Neuronal stem cell (in vitro differentiated cells): ENCODE data around the gene CHST13.

ENCODE experiments used
- DNase-seq: peaks from one replicate; pipeline ENCODE4 v3.0.0-alpha.2; 2013; ENCODE audit warnings: low spot score
- H2AFZ ChIP-seq: one replicate; pipeline ENCODE4 v1.6.1; 2013; ENCODE audit warnings: mild to moderate bottlenecking, low read length, inconsistent platforms
- H2AK5ac ChIP-seq: 2 replicates; pipeline ENCODE4 v1.6.1; 2013; ENCODE audit warnings: low read depth, mild to moderate bottlenecking, inconsistent platforms, low read length, moderate library complexity, mixed read lengths
- H2BK120ac ChIP-seq: 2 replicates; pipeline ENCODE4 v1.6.1; 2013; ENCODE audit warnings: low read depth, mild to moderate bottlenecking, inconsistent platforms, low read length, moderate library complexity, mixed read lengths
- H2BK12ac ChIP-seq: one replicate; pipeline ENCODE4 v1.6.1; 2013; ENCODE audit warnings: low read length, inconsistent platforms
- H2BK15ac ChIP-seq: 2 replicates; pipeline ENCODE4 v1.6.1; 2013; ENCODE audit warnings: mild to moderate bottlenecking, low read length, inconsistent platforms, mixed read lengths
- H2BK5ac ChIP-seq: one replicate; pipeline ENCODE4 v1.6.1; 2013; ENCODE audit warnings: inconsistent platforms, mild to moderate bottlenecking, low read length, moderate library complexity
- H3K14ac ChIP-seq: one replicate; pipeline ENCODE4 v1.6.1; 2013; ENCODE audit warnings: low read length, inconsistent platforms
- H3K18ac ChIP-seq: 2 replicates; pipeline ENCODE4 v1.6.1; 2013; ENCODE audit warnings: low read length, inconsistent platforms
- H3K23ac ChIP-seq: 2 replicates; pipeline ENCODE4 v1.6.1; 2013; ENCODE audit warnings: low read depth, mild to moderate bottlenecking, mixed read lengths, low read length, inconsistent platforms; ENCODE audit not compliant: poor library complexity
- H3K27ac ChIP-seq: replicated peaks from 3 replicates; pipeline ENCODE4 v1.5.1; 2013; ENCODE audit warnings: low read length, inconsistent platforms
- H3K27me3 ChIP-seq, 3 experiments: 2 replicates each; pipeline ENCODE4 v1.6.1; 2013; ENCODE audit warnings: low read length in 3 of 3, mild to moderate bottlenecking in 2 of 3, inconsistent platforms in 1 of 3, low read depth in 1 of 3, mixed read lengths in 1 of 3, moderate library complexity in 1 of 3; ENCODE audit not compliant: control insufficient read depth in 3 of 3, insufficient read depth in 3 of 3
- H3K36me3 ChIP-seq, 2 donors: replicated peaks in 1 of 2; 2 replicates each; pipeline ENCODE4 v1.6.1; 2013; ENCODE audit warnings: low read length in 2 of 2; ENCODE audit not compliant: control insufficient read depth in 2 of 2, insufficient read depth in 2 of 2
- H3K4ac ChIP-seq: 2 replicates; pipeline ENCODE4 v1.6.1; 2013; ENCODE audit warnings: inconsistent platforms, mild to moderate bottlenecking, low read length, moderate library complexity
- H3K4me1 ChIP-seq, 2 donors: 1 replicate in 1 of 2; 2 replicates in 1 of 2; pipeline ENCODE4 v1.6.1; 2013; ENCODE audit warnings: low read length in 2 of 2, low read depth in 1 of 2; ENCODE audit not compliant: control insufficient read depth in 2 of 2, insufficient read depth in 1 of 2
- H3K4me2 ChIP-seq: one replicate; pipeline ENCODE4 v1.6.1; 2013; ENCODE audit warnings: mild to moderate bottlenecking, low read length, inconsistent platforms; ENCODE audit not compliant: insufficient read depth, poor library complexity, severe bottlenecking
- H3K4me3 ChIP-seq, 2 donors: 2 replicates each; pipeline ENCODE4 v1.5.1; 2013; ENCODE audit warnings: low read length in 2 of 2, mild to moderate bottlenecking in 2 of 2, inconsistent platforms in 1 of 2, moderate library complexity in 1 of 2
- H3K79me1 ChIP-seq: one replicate; pipeline ENCODE4 v1.6.1; 2013; ENCODE audit warnings: low read depth, mild to moderate bottlenecking, inconsistent platforms, low read length, moderate library complexity
- H3K9ac ChIP-seq: one replicate; pipeline ENCODE4 v1.6.1; 2013; ENCODE audit warnings: mild to moderate bottlenecking, low read depth, low read length, inconsistent platforms; ENCODE audit not compliant: poor library complexity
- H3K9me3 ChIP-seq, 2 donors: replicated peaks in 1 of 2; 2 replicates each; pipeline versions ENCODE3 to v1.6.1; 2013; ENCODE audit warnings: low read length in 2 of 2, mild to moderate bottlenecking in 2 of 2, inconsistent platforms in 1 of 2, low read depth in 1 of 2, mixed read lengths in 1 of 2, moderate library complexity in 1 of 2; ENCODE audit not compliant: control insufficient read depth in 2 of 2, insufficient read depth in 1 of 2
- H4K8ac ChIP-seq: one replicate; pipeline ENCODE4 v1.6.1; 2013; ENCODE audit warnings: low read depth, mild to moderate bottlenecking, inconsistent platforms, low read length, moderate library complexity
- H4K91ac ChIP-seq: one replicate; pipeline ENCODE4 v1.6.1; 2013; ENCODE audit warnings: low read length, low read depth, mild to moderate bottlenecking, inconsistent platforms; ENCODE audit not compliant: poor library complexity
- WGBS, 2 donors: extraction: QIAGEN DNeasy Blood & Tissue Kit; methylation state at CpG; one replicate each; pipeline ENCODE4 v1.1.7; 2013; ENCODE audit warnings: missing lambda C conversion rate in 2 of 2, mixed read lengths in 1 of 2; ENCODE audit not compliant: insufficient read length in 2 of 2, insufficient replicate concordance in 1 of 2; ENCODE audit errors: extremely low coverage in 2 of 2; 5-methylcytosine and 5-hydroxymethylcytosine counted together

Gene CHST13

DNA sequence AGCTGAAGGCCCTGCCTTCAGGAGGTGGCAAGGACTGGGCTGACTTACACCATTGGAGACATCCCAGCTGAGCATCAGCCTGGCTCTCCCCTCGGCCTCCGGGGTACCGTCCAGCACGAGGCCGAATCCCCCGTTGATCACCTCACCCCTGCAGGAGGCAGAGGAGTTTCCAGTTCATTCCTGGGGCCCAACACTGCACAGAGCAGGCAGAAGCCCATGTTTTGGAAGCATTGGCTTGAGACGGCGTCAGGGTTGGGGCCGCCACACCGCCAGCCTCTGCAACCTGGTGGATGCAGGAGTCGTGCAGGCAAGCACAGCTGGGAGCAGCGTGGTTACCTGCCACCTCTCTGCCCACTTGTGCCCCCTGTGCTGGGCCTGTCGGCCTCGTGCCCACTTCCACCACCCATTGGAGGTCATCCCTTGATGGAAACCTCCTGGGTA, 40.6 kb upstream of the CHST13 start:
- no peak overlapping the region for H4K8ac ChIP-seq
- H2BK120ac ChIP-seq = peak overlapping the region; percentile 57
- H3K23ac ChIP-seq = no peak overlapping the region
- no peaks in the 10 kb centered on the region for H3K9me3 ChIP-seq
- H2BK5ac ChIP-seq = no peak overlapping the region
- peak overlapping the region; percentile 39 for H2BK15ac ChIP-seq
- H3K4me2 ChIP-seq = no peak overlapping the region
- H2BK12ac ChIP-seq = peak overlapping the region; percentile 60
- peak overlapping the region; percentile 35 for H3K18ac ChIP-seq
- H3K79me1 ChIP-seq = no peaks in the 10 kb centered on the region
- peak overlapping the region; percentile 46 for H4K91ac ChIP-seq
- peaks cover 0 to 16% (median 0%) of the 10 kb centered on the region in 3 experiments for H3K27me3 ChIP-seq
- H3K36me3 ChIP-seq = no peaks in the 10 kb centered on the region
- H3K14ac ChIP-seq = no peak overlapping the region
- peak overlapping the region; percentile 85 for H2AK5ac ChIP-seq
- peak overlapping the region; percentile 47 for H3K4ac ChIP-seq
- no peak for DNase-seq
- H3K4me3 ChIP-seq = no peak overlapping the region
- no peak overlapping the region for H3K27ac ChIP-seq
- peak overlapping the region; percentile 10 for H3K9ac ChIP-seq
- no CpG with 5 or more reads among the region's 14 CpGs for WGBS, 2 donors
- H2AFZ ChIP-seq = no peak overlapping the region
- H3K4me1 ChIP-seq = peaks cover 0 to 18% of the 10 kb centered on the region in 2 donors

DNA sequence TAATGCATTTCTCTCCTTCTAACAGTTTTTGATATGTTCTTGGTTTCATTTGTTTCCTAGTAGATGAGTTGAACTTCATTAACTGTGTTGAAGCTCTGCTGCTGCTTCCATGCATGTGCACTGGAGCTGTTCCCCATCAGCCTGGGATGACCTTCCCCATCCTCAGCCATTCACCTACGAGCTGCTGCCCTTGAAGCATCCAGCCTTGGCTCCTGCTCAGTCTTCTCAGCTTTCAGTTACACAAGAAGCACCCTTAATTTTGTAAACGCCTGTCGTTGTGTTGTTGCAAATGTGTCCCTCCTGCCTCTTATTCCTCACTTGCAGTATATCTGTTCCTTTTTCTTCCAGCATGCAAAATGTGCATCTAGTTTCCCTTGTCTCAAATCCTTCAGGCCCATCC, 39.8 kb upstream of the CHST13 start:
- Histone ChIP-seq H3K79me1 (no peaks in the 10 kb centered on the region), H3K4ac (no peak overlapping the region), H3K4me2 (no peak overlapping the region), H3K18ac (no peak overlapping the region), H3K9ac (no peak overlapping the region), H2BK5ac (no peak overlapping the region), H3K14ac (no peak overlapping the region), H2BK12ac (no peak overlapping the region), H4K91ac (no peak overlapping the region), H4K8ac (no peak overlapping the region), H3K4me1 (peaks cover 0 to 13% of the 10 kb centered on the region in 2 donors), H2AK5ac (no peak overlapping the region), H3K36me3 (no peaks in the 10 kb centered on the region), H2AFZ (no peak overlapping the region), H3K27me3 (peaks cover 0 to 22% (median 0%) of the 10 kb centered on the region in 3 experiments), H3K4me3 (no peak overlapping the region), H3K9me3 (no peaks in the 10 kb centered on the region), H2BK15ac (no peak overlapping the region), H3K27ac (no peak overlapping the region), H2BK120ac (no peak overlapping the region), H3K23ac (no peak overlapping the region)
- no CpG with 5 or more reads among the region's 3 CpGs for whole genome bisulfite sequencing, 2 donors
- no peak for DNase-seq

DNA sequence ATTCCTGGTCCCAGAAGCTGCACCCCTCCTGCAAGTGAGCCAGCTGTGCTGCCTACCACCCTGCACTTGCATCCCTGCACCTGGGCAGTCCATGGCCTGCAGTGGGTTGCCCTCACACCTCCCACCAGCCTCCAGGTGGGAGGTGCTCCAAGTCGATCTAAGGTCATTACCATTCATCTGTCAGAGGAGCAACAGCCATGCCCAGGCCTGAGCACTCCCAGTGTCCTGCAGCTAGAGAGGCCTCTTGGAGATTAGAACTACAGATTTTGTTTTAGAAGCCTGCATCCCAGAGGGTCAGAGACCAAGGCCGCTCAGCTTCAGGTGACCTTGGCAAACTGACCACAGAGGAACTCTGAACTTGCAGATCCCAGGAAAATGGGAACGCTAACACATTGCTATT, 39.3 kb upstream of the CHST13 start:
- H2BK5ac ChIP-seq = no peak overlapping the region
- H3K14ac ChIP-seq = peak overlapping the region; percentile 48
- no CpG with 5 or more reads among the region's 3 CpGs for WGBS, 2 donors
- H3K23ac ChIP-seq = no peak overlapping the region
- no peaks in the 10 kb centered on the region for H3K79me1 ChIP-seq
- no peak overlapping the region for H3K18ac ChIP-seq
- no peaks in the 10 kb centered on the region for H3K36me3 ChIP-seq
- H2AK5ac ChIP-seq = no peak overlapping the region
- H3K4ac ChIP-seq = no peak overlapping the region
- H3K9me3 ChIP-seq = no peaks in the 10 kb centered on the region
- no peak overlapping the region for H2BK15ac ChIP-seq
- H2BK12ac ChIP-seq = no peak overlapping the region
- no peak overlapping the region for H3K4me3 ChIP-seq
- no peak overlapping the region for H3K27ac ChIP-seq
- no peak overlapping the region for H3K4me2 ChIP-seq
- peaks cover 0 to 13% of the 10 kb centered on the region in 2 donors for H3K4me1 ChIP-seq
- H3K27me3 ChIP-seq = peaks cover 0 to 27% (median 0%) of the 10 kb centered on the region in 3 experiments
- H2BK120ac ChIP-seq = no peak overlapping the region
- no peak overlapping the region for H2AFZ ChIP-seq
- H4K91ac ChIP-seq = no peak overlapping the region
- no peak for DNase-seq
- no peak overlapping the region for H3K9ac ChIP-seq
- H4K8ac ChIP-seq = no peak overlapping the region

DNA sequence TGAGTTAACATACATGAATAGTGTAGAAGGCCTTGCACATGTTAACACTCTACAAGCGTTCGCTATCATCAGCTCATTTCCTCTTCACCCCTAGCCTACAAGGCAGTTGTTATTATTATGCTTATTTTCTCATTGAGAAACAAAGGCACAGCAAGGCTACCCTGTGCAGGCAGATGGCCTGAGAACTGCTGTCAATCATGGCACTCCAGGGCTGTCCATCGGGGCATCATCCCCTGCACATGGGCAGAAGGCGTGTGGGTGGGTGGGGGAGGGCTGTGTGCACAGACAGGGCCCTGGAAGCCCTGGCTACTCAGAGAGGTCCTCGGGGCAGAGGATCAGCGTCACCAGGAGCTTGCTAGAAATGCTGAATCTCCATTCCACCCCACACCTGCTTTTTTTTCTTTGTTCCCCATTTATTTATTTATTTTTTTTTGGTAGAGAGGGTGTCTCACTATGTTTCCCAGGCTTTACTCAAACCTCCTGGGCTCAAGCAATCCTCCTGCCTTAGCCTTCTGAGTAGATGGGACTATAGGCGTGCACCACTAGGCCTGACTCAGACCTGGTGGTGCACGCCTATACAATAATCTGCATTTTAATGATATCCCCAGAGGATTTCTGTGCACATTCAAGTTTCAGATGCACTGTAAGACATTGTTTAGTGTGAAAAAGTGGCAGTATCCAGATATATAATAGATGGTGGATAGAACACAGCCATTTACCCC, 38.6 kb upstream of the CHST13 start:
- peak overlapping the region; percentile 53 for H2AFZ ChIP-seq
- H3K36me3 ChIP-seq = no peaks in the 10 kb centered on the region
- no peak overlapping the region for H3K4me3 ChIP-seq
- no peak overlapping the region for H4K91ac ChIP-seq
- H3K79me1 ChIP-seq = no peaks in the 10 kb centered on the region
- H3K27ac ChIP-seq = no peak overlapping the region
- DNase-seq = no peak
- no peak overlapping the region for H3K4me2 ChIP-seq
- no peak overlapping the region for H2BK12ac ChIP-seq
- H2BK120ac ChIP-seq = no peak overlapping the region
- no CpG with 5 or more reads among the region's 8 CpGs for WGBS, 2 donors
- H2BK15ac ChIP-seq = no peak overlapping the region
- H3K27me3 ChIP-seq = peaks cover 0 to 33% (median 0%) of the 10 kb centered on the region in 3 experiments
- no peak overlapping the region for H4K8ac ChIP-seq
- H3K18ac ChIP-seq = no peak overlapping the region
- H2AK5ac ChIP-seq = no peak overlapping the region
- H3K9ac ChIP-seq = no peak overlapping the region
- no peak overlapping the region for H2BK5ac ChIP-seq
- no peak overlapping the region for H3K14ac ChIP-seq
- peaks cover 0 to 13% of the 10 kb centered on the region in 2 donors for H3K4me1 ChIP-seq
- H3K4ac ChIP-seq = no peak overlapping the region
- H3K9me3 ChIP-seq = no peaks in the 10 kb centered on the region
- H3K23ac ChIP-seq = no peak overlapping the region
